A549 (cell line): Measurements from ENCODE around the gene ARHGEF28.

Experiments used
- CTCF ChIP-seq: fragments of >200 bp; sonication (Bioruptor Twin); formaldehyde crosslinking; IDR thresholded peaks from 3 replicates; pipeline ENCODE4 v1.5.1; 2016
- NFE2L2 ChIP-seq: fragments of 150-350 bp; conservative IDR thresholded peaks from 2 replicates; pipeline ENCODE4 v1.6.1; 2014; ENCODE audit warnings: low read length

DNA sequence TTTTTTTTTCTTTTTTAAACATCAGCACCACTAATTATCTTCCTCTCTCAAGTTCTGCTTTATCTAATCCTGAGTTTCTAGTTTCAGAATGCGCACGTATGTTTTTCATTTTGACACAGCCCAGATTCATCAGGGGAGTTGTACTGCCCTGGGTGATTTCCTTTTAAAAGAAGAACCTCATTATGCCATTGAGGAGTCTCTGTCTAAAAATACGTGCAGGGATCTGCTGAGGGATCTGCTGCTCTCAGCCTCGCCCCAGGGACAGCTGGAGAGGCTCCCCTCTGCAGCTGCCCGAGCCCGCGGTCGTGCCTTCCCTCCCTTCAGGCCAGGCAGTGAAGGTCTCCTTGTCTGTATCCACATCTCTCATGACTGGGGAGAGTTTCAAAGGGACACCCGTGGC lies 273.1 kb downstream of the ARHGEF28 start:
- TF ChIP-seq CTCF (no peak), NFE2L2 (no peak)
